HG03432 (cell line): ENCODE data around the gene SLC26A2.
"Not testable (repeated sequence)": the region's sequence is repeated elsewhere in the genome, so short reads cannot be mapped to it uniquely, and the experiment has no call there.

ENCODE experiments used
- ATAC-seq: cut with Tn5 transposase; IDR thresholded peaks from one replicate; pipeline ENCODE4 v1.9.1; 2021; ENCODE audit warnings: mild to moderate bottlenecking, moderate library complexity; ENCODE audit not compliant: unreplicated experiment

The SLC26A2 gene

GRCh38 chr5:149936700-149937091, 23.9 kb upstream of the SLC26A2 start:
- ATAC-seq = no peak

- ATAC-seq = no peak
Measured at GRCh38 chr5:149937610-149938009, 22.9 kb upstream of the SLC26A2 start.

- ATAC-seq = no peak
Measured at GRCh38 chr5:149938279-149938678, 22.3 kb upstream of the SLC26A2 start.

- no peak for ATAC-seq
Measured at GRCh38 chr5:149938791-149939358, 21.7 kb upstream of the SLC26A2 start.

- ATAC-seq = no peak
Measured at GRCh38 chr5:149939546-149939945, 21.0 kb upstream of the SLC26A2 start.

- ATAC-seq = peak; percentile 76
Measured at GRCh38 chr5:149940077-149940574, 20.4 kb upstream of the SLC26A2 start.

GRCh38 chr5:149940941-149941644, 19.5 kb upstream of the SLC26A2 start:
- ATAC-seq = no peak

GRCh38 chr5:149941795-149942194, 18.8 kb upstream of the SLC26A2 start:
- ATAC-seq = no peak

GRCh38 chr5:149942199-149942598, 18.4 kb upstream of the SLC26A2 start:
- ATAC-seq = no peak

- not testable (repeated sequence) for ATAC-seq
Measured at GRCh38 chr5:149942741-149943169, 17.8 kb upstream of the SLC26A2 start.

- ATAC-seq = not testable (repeated sequence)
Measured at GRCh38 chr5:149943177-149943949, 17.2 kb upstream of the SLC26A2 start.

GRCh38 chr5:149944666-149945065, 15.9 kb upstream of the SLC26A2 start, which contains the start of gene PDE6A:
Gene PDE6A (minus strand): TSS chr5:149944793. CDS start chr5:149944673, 120 bp downstream.
- no peak for ATAC-seq

GRCh38 chr5:149946118-149946517, 14.4 kb upstream of the SLC26A2 start:
- no peak for ATAC-seq

GRCh38 chr5:149948993-149949392, 11.6 kb upstream of the SLC26A2 start:
- ATAC-seq = no peak

GRCh38 chr5:149951138-149951749, 9.3 kb upstream of the SLC26A2 start:
- ATAC-seq = no peak

- ATAC-seq = no peak
Measured at GRCh38 chr5:149953436-149954121, 7.0 kb upstream of the SLC26A2 start.

- no peak for ATAC-seq
Measured at GRCh38 chr5:149954798-149955197, 5.8 kb upstream of the SLC26A2 start.

- no peak for ATAC-seq
Measured at GRCh38 chr5:149956685-149957084, 3.9 kb upstream of the SLC26A2 start.

GRCh38 chr5:149957855-149958254, 2.7 kb upstream of the SLC26A2 start:
- no peak for ATAC-seq

- ATAC-seq = no peak
Measured at GRCh38 chr5:149959406-149960236, 937 bp upstream of the SLC26A2 start.
